ENCODE data around the gene MAP3K20.
A peak's percentile ranks its signal among the peaks of the same experiment; 100 is the strongest.

The MAP3K20 gene

GRCh38 chr2:173218326-173219056 is 142.8 kb downstream of the MAP3K20 start:
- peak; percentile 43 for DNase-seq (ENCODE audit: low read depth)
- TF ChIP-seq CTCF (IDR thresholded peaks at IDR 0.05; ENCODE audit: low read length, missing control alignments) = no peak
- H3K4me3 ChIP-seq (replicated peaks; ENCODE audit: low read depth, low read length) = no peak overlapping the region

GRCh38 chr2:173221132-173221695 is 145.6 kb downstream of the MAP3K20 start:
- H3K4me3 ChIP-seq (replicated peaks; ENCODE audit: low read depth, low read length) = no peak overlapping the region
- no peak for DNase-seq (ENCODE audit: low read depth)
- TF ChIP-seq CTCF (IDR thresholded peaks at IDR 0.05; ENCODE audit: low read length, missing control alignments) = no peak

GRCh38 chr2:173221937-173222594 is 146.4 kb downstream of the MAP3K20 start:
- TF ChIP-seq CTCF (IDR thresholded peaks at IDR 0.05; ENCODE audit: low read length, missing control alignments) = no peak

GRCh38 chr2:173223871-173224270 is 148.2 kb downstream of the MAP3K20 start:
- H3K4me3 ChIP-seq (replicated peaks; ENCODE audit: low read depth, low read length) = no peak overlapping the region
- no peak for DNase-seq (ENCODE audit: low read depth)
- no peak for TF ChIP-seq CTCF (IDR thresholded peaks at IDR 0.05; ENCODE audit: low read length, missing control alignments)

More at GRCh38 chr2:173221937-173222594, 146.4 kb downstream of the MAP3K20 start:
- no peak overlapping the region for H3K4me3 ChIP-seq (replicated peaks; ENCODE audit: low read depth, low read length)
- no peak for DNase-seq (ENCODE audit: low read depth)

- H3K4me3 ChIP-seq (replicated peaks; ENCODE audit: low read depth, low read length) = no peak overlapping the region
- TF ChIP-seq CTCF (IDR thresholded peaks at IDR 0.05; ENCODE audit: low read length, missing control alignments) = no peak
- no peak for DNase-seq (ENCODE audit: low read depth)
Measured at GRCh38 chr2:173226899-173227698, 151.5 kb downstream of the MAP3K20 start.

GRCh38 chr2:173229086-173229485 is 153.4 kb downstream of the MAP3K20 start:
- no peak for TF ChIP-seq CTCF (IDR thresholded peaks at IDR 0.05; ENCODE audit: low read length, missing control alignments)
- DNase-seq (ENCODE audit: low read depth) = no peak
- H3K4me3 ChIP-seq (replicated peaks; ENCODE audit: low read depth, low read length) = no peak overlapping the region
